Loucy (cell line): Measurements from ENCODE around the gene TSPO2.

Experiments
- H2AFZ ChIP-seq: fragments of 200-600 bp; sonication (generic); 2 replicates; pipeline ENCODE4 v1.6.0; 2016; ENCODE audit warnings: antibody characterized with exemption, mild to moderate bottlenecking, low read length, moderate library complexity
- H3F3A ChIP-seq: fragments of 200-600 bp; 2 replicates; pipeline ENCODE4 v1.6.0; 2016; ENCODE audit warnings: antibody characterized with exemption, low read depth, mild to moderate bottlenecking
- H3K27me3 ChIP-seq: fragments of 200-600 bp; sonication (generic); 2 replicates; pipeline ENCODE4 v1.6.1; 2014; ENCODE audit warnings: low read length, mild to moderate bottlenecking; ENCODE audit not compliant: insufficient read depth, poor library complexity, severe bottlenecking
- H3K36me3 ChIP-seq: fragments of 200-600 bp; sonication (generic); 2 replicates; pipeline ENCODE4 v1.6.1; 2016; ENCODE audit warnings: low read length; ENCODE audit not compliant: insufficient read depth
- H3K4me1 ChIP-seq: fragments of 200-600 bp; sonication (generic); 2 replicates; pipeline ENCODE4 v1.5.1; 2014; ENCODE audit warnings: low read length, mild to moderate bottlenecking; ENCODE audit not compliant: insufficient read depth, poor library complexity, severe bottlenecking
- H3K4me2 ChIP-seq: fragments of 200-600 bp; sonication (generic); 2 replicates; pipeline ENCODE4 v1.6.0; 2014; ENCODE audit warnings: antibody characterized with exemption, low read length, low read depth, mild to moderate bottlenecking; ENCODE audit not compliant: poor library complexity, severe bottlenecking
- H3K4me3 ChIP-seq: fragments of 200-600 bp; sonication (generic); 2 replicates; pipeline ENCODE4 v1.5.1; 2014; ENCODE audit warnings: low read length, mild to moderate bottlenecking, mixed read lengths; ENCODE audit not compliant: poor library complexity, severe bottlenecking
- H3K79me2 ChIP-seq: fragments of 200-600 bp; sonication (generic); 2 replicates; pipeline ENCODE4 v1.6.1; 2014; ENCODE audit warnings: low read length; ENCODE audit not compliant: insufficient read depth
- H3K9ac ChIP-seq: fragments of 200-600 bp; sonication (generic); 2 replicates; pipeline ENCODE4 v1.6.0; 2014; ENCODE audit warnings: mild to moderate bottlenecking, low read depth, low read length, moderate library complexity; ENCODE audit not compliant: poor library complexity, severe bottlenecking
- H3K9me2 ChIP-seq: fragments of 200-600 bp; sonication (generic); replicated peaks from 2 replicates; pipeline ENCODE4 v1.6.1; 2016; ENCODE audit warnings: low read depth, low read length, mixed read lengths
- H3K9me3 ChIP-seq: fragments of 200-600 bp; sonication (generic); 2 replicates; pipeline ENCODE4 v1.6.1; 2014; ENCODE audit warnings: mild to moderate bottlenecking, antibody characterized with exemption, low read length, low read depth; ENCODE audit not compliant: insufficient read depth
- H4K20me1 ChIP-seq: fragments of 200-600 bp; sonication (generic); 2 replicates; pipeline ENCODE4 v1.6.0; 2014; ENCODE audit warnings: antibody characterized with exemption, low read length, mild to moderate bottlenecking; ENCODE audit not compliant: insufficient read depth, poor library complexity, severe bottlenecking
- EZH2phosphoT487 ChIP-seq: fragments of 200-600 bp; IDR thresholded peaks from 2 replicates; pipeline ENCODE4 v1.6.1; 2018; ENCODE audit warnings: antibody characterized with exemption, mild to moderate bottlenecking, moderate library complexity, borderline replicate concordance
- TF ChIP-seq, protein P1 (sequence below): fragments of 200-600 bp; sonication (generic); conservative IDR thresholded peaks from 2 replicates; pipeline ENCODE4 v1.5.1; 2014; ENCODE audit warnings: mild to moderate bottlenecking, antibody characterized with exemption, low read length

Gene TSPO2

DNA sequence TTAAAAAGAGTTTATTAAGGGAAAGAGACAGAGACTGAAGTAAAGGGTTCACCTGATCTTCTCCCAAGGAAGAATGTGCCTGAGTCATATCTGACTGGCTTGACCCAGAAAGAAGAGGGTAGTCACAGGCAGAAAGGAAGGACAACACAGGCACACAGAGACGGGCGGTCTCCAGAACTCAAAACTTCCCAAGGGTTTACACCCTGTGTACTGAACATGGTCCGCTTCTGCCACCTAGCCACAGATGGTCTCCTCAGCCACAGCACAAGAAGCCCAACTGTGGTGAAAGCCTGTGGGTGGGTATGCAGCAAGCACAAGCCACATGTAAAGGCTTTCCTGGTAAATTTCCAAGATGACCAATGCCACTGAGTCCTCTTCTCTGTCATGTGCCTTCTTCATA, 20.4 kb upstream of the TSPO2 start:
- H3K36me3 ChIP-seq, result no peaks in the 10 kb centered on the region
- no peaks in the 10 kb centered on the region for H3K9me3 ChIP-seq
- peaks cover 28% of the 10 kb centered on the region for H3K4me1 ChIP-seq
- H3K9ac ChIP-seq, result no peak overlapping the region
- no peak overlapping the region for H3K4me2 ChIP-seq
- H3F3A ChIP-seq, result no peaks in the 10 kb centered on the region
- no peaks in the 10 kb centered on the region for H3K9me2 ChIP-seq
- H4K20me1 ChIP-seq, result no peaks in the 10 kb centered on the region
- no peak overlapping the region for H2AFZ ChIP-seq
- peaks cover 17% of the 10 kb centered on the region for H3K79me2 ChIP-seq
- TF ChIP-seq EZH2phosphoT487, result no peak
- TF ChIP-seq, protein P1, sequence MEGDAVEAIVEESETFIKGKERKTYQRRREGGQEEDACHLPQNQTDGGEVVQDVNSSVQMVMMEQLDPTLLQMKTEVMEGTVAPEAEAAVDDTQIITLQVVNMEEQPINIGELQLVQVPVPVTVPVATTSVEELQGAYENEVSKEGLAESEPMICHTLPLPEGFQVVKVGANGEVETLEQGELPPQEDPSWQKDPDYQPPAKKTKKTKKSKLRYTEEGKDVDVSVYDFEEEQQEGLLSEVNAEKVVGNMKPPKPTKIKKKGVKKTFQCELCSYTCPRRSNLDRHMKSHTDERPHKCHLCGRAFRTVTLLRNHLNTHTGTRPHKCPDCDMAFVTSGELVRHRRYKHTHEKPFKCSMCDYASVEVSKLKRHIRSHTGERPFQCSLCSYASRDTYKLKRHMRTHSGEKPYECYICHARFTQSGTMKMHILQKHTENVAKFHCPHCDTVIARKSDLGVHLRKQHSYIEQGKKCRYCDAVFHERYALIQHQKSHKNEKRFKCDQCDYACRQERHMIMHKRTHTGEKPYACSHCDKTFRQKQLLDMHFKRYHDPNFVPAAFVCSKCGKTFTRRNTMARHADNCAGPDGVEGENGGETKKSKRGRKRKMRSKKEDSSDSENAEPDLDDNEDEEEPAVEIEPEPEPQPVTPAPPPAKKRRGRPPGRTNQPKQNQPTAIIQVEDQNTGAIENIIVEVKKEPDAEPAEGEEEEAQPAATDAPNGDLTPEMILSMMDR, result peak; percentile 37
- H3K27me3 ChIP-seq, result no peaks in the 10 kb centered on the region
- no peak overlapping the region for H3K4me3 ChIP-seq

DNA sequence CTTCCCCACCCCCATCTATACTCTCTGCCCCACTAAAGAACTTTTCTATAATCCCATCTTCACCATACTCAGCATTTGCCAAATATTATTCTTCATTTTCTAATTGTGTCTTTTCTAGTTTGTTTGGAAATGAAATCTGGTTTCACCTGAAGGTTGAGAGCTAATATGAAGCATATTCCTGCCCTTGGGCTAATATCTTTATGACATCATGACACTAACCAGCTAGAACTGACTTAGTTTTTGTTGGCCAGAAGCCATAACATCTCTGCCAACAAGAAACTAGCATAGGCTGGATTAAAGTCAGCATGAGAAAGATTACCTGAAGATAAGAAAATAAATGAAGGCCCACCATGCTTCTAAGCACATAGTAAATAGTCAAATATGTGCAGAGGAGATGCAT, 20.0 kb upstream of the TSPO2 start:
- Histone ChIP-seq H3K9me2 (no peaks in the 10 kb centered on the region), H3K9me3 (no peaks in the 10 kb centered on the region), H3K79me2 (peaks cover 22% of the 10 kb centered on the region), H2AFZ (no peak overlapping the region), H3K36me3 (no peaks in the 10 kb centered on the region), H3K27me3 (no peaks in the 10 kb centered on the region), H3K4me1 (peaks cover 33% of the 10 kb centered on the region), H3K4me2 (no peak overlapping the region), H3K4me3 (no peak overlapping the region), H4K20me1 (no peaks in the 10 kb centered on the region), H3F3A (no peaks in the 10 kb centered on the region), H3K9ac (no peak overlapping the region)
- TF ChIP-seq, protein P1, result no peak
- no peak for TF ChIP-seq EZH2phosphoT487

DNA sequence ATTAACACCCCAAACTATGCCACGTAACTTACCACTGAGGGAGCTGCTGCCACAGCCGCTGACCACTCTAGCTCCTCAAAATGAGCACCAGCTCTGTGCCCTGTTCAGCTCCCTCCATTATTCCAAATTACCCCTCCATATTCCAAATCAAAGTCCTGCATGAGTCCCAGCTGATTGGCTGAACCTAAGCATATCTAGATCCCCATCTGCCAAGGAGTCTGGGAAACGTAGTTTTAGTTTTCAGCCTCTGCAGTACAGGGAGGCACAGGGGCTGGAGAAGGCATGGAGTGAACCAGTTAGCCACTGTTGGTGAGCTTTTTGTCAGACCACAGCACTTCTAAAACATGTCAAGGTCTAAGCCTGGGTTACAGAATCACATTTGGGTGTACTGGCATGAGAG, 19.2 kb upstream of the TSPO2 start:
- H3F3A ChIP-seq, result no peaks in the 10 kb centered on the region
- no peaks in the 10 kb centered on the region for H3K27me3 ChIP-seq
- H3K79me2 ChIP-seq, result peaks cover 25% of the 10 kb centered on the region
- no peaks in the 10 kb centered on the region for H3K36me3 ChIP-seq
- no peak for TF ChIP-seq EZH2phosphoT487
- TF ChIP-seq, protein P1, result no peak
- no peak overlapping the region for H3K4me3 ChIP-seq
- no peak overlapping the region for H3K4me2 ChIP-seq
- no peak overlapping the region for H3K9ac ChIP-seq
- peaks cover 33% of the 10 kb centered on the region for H3K4me1 ChIP-seq
- no peak overlapping the region for H2AFZ ChIP-seq
- no peaks in the 10 kb centered on the region for H4K20me1 ChIP-seq
- H3K9me3 ChIP-seq, result no peaks in the 10 kb centered on the region
- H3K9me2 ChIP-seq, result no peaks in the 10 kb centered on the region
